Stimulated activated CD8-positive, alpha-beta memory T cell treated with anti-CD3 and anti-CD28 coated beads, Interleukin-2, amount 100 ng/mL, for 48 hours (primary cell): ENCODE data around the gene RASA4.
"Not testable (repeated sequence)": the region's sequence is repeated elsewhere in the genome, so short reads cannot be mapped to it uniquely, and the experiment has no call there.

Experiments
- DNase-seq, 2 donors: peaks; one replicate each; pipeline ENCODE4 v3.0.0-alpha.2; 2020; ENCODE audit warnings: low read depth in 2 of 2

RASA4 gene

GRCh38 chr7:102543596-102543995, 73.0 kb downstream of the RASA4 start, which contains the start of gene UPK3BL2:
UPK3BL2 (minus strand) TSS chr7:102543696; CDS start chr7:102543636, 60 bp downstream.
- DNase-seq, result not testable (repeated sequence)

GRCh38 chr7:102542771-102543170, 73.8 kb downstream of the RASA4 start:
- DNase-seq, result not testable (repeated sequence)

- DNase-seq, result not testable (repeated sequence)
These were observed 74.5 kb downstream of the RASA4 start for GRCh38 chr7:102542083-102542482.

DNA sequence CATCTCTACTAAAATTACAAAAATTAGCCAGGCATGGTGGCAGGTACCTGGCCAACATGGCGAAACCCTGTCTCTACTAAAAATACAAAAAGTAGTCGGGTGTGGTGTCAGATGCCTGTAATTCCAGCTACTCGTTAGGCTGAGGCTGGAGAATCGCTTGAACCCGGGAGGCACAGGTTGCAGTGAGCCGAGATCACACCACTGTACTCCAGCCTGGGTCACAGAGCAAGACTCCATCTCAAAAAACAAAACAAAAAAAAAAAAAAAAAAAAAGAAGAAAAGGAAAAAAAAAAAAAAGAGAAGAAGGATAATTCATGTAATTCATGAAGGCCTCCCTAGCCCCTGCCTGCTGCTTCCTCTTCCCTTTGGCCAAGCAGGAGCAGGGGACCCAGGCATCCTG, 76.0 kb downstream of the RASA4 start:
- DNase-seq, result not testable (repeated sequence)

GRCh38 chr7:102535062-102535615, 81.4 kb downstream of the RASA4 start:
- DNase-seq, result not testable (repeated sequence)

GRCh38 chr7:102532127-102532526, 84.4 kb downstream of the RASA4 start:
- not testable (repeated sequence) for DNase-seq

DNA sequence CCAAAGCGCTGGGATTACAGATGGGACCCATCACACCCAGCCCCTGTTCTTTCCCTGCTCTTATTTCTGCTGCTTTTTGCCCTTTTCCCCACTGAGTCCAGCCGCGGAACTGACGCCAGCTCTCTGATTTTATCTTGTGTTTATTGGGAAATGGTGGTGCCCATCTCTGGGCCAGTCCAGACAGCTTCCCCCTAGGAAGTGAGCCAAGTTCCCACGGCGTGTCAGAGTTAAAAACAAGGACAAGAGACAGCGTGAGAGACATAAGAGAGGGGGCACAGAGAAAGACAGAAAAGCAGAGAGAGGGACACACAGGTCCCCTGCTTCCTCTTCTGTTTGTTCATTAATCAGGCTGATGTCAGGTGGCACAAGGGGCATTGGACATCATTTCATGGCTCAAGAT, 85.0 kb downstream of the RASA4 start:
- DNase-seq, result not testable (repeated sequence)

DNA sequence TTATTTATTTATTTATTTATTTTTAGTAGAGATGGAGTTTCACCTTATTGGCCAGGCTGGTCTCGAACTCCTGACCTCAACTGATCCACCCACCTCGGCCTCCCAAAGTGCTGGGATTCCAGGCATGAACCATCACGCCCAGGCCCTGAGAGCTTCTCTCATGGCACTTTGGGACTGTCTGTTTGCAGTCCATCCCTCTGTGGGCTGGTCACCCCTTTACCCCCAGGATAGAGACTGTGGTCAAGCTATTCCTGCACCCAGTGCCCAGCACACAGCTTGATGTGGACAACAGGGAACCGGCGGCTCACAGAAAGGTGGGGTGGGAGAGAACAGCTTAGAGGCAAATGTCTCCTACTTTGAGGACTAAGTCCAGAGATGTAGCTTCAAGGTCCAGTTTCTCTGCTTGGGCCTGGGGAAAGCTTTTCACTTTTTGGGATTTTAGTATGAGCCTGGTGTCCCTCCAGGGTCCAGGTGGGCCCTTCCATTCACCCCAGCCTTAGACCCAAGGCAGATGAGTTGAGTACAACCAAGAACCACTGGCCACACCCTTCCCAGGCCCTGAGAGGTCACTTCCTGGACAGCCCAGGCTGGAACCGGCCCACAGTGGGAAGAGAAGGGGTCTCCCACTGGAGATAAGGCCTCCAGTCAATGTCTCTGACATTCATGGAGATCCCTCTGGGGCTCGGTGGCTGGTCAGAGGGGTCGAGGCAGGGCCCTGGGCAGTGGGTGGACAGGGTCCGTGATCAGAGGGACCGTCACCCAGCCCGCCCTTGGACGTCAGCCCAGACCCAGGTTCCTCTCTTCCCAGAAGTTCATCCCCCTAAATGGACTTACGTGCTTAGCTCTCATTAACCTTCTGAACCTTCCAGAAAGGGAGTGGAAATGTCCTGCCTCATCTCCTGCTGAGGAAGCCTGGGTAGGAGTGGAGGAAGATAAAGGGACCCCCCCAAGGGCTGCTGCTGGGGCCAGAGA, 88.4 kb downstream of the RASA4 start:
- not testable (repeated sequence) for DNase-seq

DNA sequence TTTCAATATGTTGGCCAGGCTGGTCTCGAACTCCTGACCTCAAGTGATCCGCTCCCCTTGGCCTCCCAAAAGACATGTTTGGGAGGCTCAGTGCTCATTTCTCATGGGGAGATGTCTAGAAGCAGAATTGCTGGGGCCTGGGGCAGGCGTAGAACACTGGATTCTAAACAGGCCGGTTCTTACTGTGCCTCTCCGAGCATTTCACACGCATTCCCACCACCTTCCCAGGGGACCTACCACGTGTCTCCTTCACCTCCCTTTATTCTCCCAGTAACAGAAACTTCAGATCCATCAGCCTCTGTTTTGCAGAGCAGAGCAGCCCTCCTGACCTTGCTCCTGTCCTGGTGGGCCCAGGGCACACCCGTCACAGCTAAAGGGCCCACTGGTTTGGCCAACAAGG, 89.4 kb downstream of the RASA4 start:
- DNase-seq, result not testable (repeated sequence)

DNA sequence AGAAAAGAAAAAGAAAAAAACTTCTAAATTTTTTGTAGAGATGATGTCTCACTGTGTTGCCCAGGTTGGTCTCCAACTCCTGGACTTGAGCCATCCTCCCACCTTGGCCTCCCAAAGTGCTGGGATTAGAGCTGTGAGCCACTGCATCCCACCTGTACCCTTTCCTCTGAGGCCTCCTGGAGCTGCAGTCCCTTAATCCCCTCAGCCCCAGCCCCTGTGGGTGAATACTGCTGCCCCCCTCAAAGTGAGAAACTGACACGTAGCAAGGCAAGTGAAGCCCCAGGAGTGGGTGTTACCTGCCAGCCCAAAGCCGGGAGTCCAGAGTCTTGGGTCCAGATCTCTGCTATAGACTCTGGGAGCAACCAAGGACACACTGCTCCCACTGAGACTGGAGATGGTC, 91.8 kb downstream of the RASA4 start:
- not testable (repeated sequence) for DNase-seq
